Ishikawa (cell line): ENCODE data around the gene TMEM30A.

Experiments
- CEBPB ChIP-seq: IDR thresholded peaks from 2 replicates; pipeline ENCODE4 v1.6.1; 2012
- CREB1 ChIP-seq: IDR thresholded peaks from 2 replicates; pipeline ENCODE4 v1.6.1; 2012; ENCODE audit warnings: low read depth
- EGR1 ChIP-seq: IDR thresholded peaks from 2 replicates; pipeline ENCODE4 v1.6.1; 2012
- EP300 ChIP-seq: IDR thresholded peaks from 2 replicates; pipeline ENCODE4 v1.6.1; 2012; ENCODE audit warnings: borderline replicate concordance
- MAX ChIP-seq: IDR thresholded peaks from 2 replicates; pipeline ENCODE4 v1.6.1; 2012
- NFIC ChIP-seq: IDR thresholded peaks from 2 replicates; pipeline ENCODE4 v1.6.1; 2012
- RAD21 ChIP-seq: IDR thresholded peaks from 2 replicates; pipeline ENCODE4 v1.6.1; 2012; ENCODE audit warnings: low read depth
- REST ChIP-seq: IDR thresholded peaks from 2 replicates; pipeline ENCODE4 v1.6.1; 2012; ENCODE audit warnings: low read depth, mild to moderate bottlenecking
- TAF1 ChIP-seq: IDR thresholded peaks from 2 replicates; pipeline ENCODE4 v1.6.1; 2012; ENCODE audit warnings: low read depth, mild to moderate bottlenecking
- TCF12 ChIP-seq: IDR thresholded peaks from 2 replicates; pipeline ENCODE4 v1.6.1; 2012; ENCODE audit warnings: low read depth
- TEAD4 ChIP-seq: IDR thresholded peaks from 2 replicates; pipeline ENCODE4 v1.6.1; 2012
- YY1 ChIP-seq: IDR thresholded peaks from 2 replicates; pipeline ENCODE4 v1.6.1; 2012; ENCODE audit warnings: low read depth
- ZBTB7A ChIP-seq: IDR thresholded peaks from 2 replicates; pipeline ENCODE4 v1.6.1; 2012; ENCODE audit warnings: low read depth
- TF ChIP-seq, protein P1 (sequence below): IDR thresholded peaks from 2 replicates; pipeline ENCODE4 v1.6.1; 2012

DNA sequence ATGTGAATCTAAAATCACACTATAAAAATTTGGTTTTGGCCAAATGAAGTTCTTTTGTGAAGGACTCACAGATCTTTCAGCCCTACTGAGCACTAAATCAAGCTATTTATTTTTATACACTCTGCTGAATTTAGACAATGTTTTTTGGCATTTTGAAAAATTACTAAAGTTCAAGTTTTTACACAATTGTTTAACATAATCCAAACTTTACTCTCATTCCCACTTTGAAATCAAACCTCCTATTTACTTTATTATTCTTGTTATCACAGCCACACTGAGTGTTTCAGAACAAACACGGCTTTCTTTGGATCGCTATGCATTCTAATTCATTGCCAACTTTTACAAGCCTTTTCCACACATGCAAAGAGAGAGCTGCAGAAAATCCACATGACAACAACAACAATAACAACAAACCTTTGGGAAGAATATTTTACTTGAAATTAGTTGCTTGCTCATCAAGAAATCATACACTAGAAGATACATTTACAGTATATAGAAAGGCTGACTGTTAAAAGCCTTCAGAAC, 49.1 kb upstream of the TMEM30A start:
- no peak for TF ChIP-seq RAD21
- TF ChIP-seq EP300 = no peak
- TF ChIP-seq REST = no peak
- no peak for TF ChIP-seq EGR1
- TF ChIP-seq TAF1 = no peak
- no peak for TF ChIP-seq MAX
- no peak for TF ChIP-seq YY1
- no peak for TF ChIP-seq ZBTB7A
- no peak for TF ChIP-seq TCF12
- no peak for TF ChIP-seq CEBPB
- TF ChIP-seq NFIC = peak; percentile 39; the same call in 1 of the 2 replicates
- TF ChIP-seq, protein P1, sequence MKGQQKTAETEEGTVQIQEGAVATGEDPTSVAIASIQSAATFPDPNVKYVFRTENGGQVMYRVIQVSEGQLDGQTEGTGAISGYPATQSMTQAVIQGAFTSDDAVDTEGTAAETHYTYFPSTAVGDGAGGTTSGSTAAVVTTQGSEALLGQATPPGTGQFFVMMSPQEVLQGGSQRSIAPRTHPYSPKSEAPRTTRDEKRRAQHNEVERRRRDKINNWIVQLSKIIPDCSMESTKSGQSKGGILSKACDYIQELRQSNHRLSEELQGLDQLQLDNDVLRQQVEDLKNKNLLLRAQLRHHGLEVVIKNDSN = no peak
- TF ChIP-seq CREB1 = no peak
- TF ChIP-seq TEAD4 = no peak
